ENCODE data around the gene ETS2.

- no peak for TF ChIP-seq CTCF (IDR thresholded peaks at IDR 0.05)
- TF ChIP-seq POLR2AphosphoS5 (IDR thresholded peaks at IDR 0.05), result no peak
- no peak for TF ChIP-seq POLR2A (IDR thresholded peaks at IDR 0.05)
- no peak for TF ChIP-seq EP300 (IDR thresholded peaks at IDR 0.05)
Measured at GRCh38 chr21:38821248-38821647, 15.5 kb downstream of the ETS2 start.
